Measurements from ENCODE around the gene C16orf74.

DNA sequence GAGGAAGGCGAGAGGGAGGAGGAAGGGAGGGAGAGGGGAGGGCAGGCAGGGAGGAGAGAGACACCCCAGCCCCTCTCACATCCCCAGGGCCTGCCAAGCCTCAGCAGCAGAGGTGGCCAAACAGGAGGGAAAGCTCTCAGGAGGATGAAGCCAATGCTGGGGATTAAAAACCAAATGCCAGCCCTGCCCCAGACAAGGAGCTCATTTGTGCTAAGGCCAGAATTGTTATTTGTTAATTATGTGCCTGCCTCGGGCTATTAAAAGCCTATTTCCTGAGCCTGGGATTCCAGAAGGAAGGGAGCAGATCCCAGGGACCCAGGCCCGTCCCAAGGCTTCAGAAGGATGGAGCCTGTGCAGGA is 34.2 kb downstream of the C16orf74 start:
- TF ChIP-seq, protein P1, sequence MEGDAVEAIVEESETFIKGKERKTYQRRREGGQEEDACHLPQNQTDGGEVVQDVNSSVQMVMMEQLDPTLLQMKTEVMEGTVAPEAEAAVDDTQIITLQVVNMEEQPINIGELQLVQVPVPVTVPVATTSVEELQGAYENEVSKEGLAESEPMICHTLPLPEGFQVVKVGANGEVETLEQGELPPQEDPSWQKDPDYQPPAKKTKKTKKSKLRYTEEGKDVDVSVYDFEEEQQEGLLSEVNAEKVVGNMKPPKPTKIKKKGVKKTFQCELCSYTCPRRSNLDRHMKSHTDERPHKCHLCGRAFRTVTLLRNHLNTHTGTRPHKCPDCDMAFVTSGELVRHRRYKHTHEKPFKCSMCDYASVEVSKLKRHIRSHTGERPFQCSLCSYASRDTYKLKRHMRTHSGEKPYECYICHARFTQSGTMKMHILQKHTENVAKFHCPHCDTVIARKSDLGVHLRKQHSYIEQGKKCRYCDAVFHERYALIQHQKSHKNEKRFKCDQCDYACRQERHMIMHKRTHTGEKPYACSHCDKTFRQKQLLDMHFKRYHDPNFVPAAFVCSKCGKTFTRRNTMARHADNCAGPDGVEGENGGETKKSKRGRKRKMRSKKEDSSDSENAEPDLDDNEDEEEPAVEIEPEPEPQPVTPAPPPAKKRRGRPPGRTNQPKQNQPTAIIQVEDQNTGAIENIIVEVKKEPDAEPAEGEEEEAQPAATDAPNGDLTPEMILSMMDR (IDR thresholded peaks at IDR 0.05): no peak
- TF ChIP-seq POLR2A (IDR thresholded peaks at IDR 0.05): no peak
